Measurements from ENCODE around the gene PARD3. TPM values are rescaled to one million over a fixed set of nuclear protein-coding genes. Genes with fewer than 3 reads are reported as not detected.

PARD3 gene
- total RNA-seq, 1 experiment from 2014 or later: 24.3 TPM

- DNase-seq (ENCODE audit: low spot score): no peak
Observed at GRCh38 chr10:34135515-34135914, 679.6 kb downstream of the PARD3 start.

- DNase-seq (ENCODE audit: low spot score): no peak
Observed at GRCh38 chr10:34134602-34135001, 680.5 kb downstream of the PARD3 start.

GRCh38 chr10:34133406-34133805, 681.7 kb downstream of the PARD3 start:
- no peak for DNase-seq (ENCODE audit: low spot score)

- DNase-seq (ENCODE audit: low spot score): no peak
Observed at GRCh38 chr10:34131152-34131551, 683.9 kb downstream of the PARD3 start.

GRCh38 chr10:34127676-34128075, 687.4 kb downstream of the PARD3 start:
- DNase-seq (ENCODE audit: low spot score): no peak

DNA sequence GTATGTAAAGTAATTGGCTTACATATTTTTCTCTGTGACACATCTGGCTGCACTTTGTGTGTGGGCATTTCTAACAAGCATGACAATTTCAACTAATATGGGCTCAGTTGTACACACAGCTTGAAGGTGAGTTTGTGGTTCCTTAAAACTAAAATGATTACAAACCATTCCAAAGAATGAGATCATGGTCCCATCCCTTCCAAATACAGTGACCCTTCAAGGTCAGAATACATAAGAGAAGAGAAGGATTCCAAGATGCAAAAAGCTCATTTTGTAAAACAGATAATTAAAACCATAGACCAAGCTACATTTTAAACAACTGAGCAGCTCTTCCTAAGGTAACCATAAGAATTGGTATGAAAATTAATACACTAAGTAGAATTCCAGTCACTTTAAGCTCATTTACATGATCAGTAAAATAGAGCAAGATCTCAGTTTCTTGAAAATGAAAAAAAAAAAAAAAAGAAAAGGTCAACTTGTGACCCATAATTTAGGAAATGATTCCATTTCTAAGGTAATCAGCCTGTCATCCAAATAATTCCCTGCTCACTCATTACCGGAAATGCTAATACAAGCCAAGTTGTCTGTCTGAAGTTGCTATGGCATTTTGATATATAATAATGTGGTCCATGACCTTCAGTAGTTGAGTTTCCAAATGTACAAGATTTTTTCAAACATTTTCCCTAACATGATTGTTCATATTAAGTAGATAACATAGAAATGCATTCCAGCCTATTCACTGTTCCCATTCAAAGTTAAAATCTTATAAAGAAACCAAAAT, 688.5 kb downstream of the PARD3 start:
- no peak for DNase-seq (ENCODE audit: low spot score)

DNA sequence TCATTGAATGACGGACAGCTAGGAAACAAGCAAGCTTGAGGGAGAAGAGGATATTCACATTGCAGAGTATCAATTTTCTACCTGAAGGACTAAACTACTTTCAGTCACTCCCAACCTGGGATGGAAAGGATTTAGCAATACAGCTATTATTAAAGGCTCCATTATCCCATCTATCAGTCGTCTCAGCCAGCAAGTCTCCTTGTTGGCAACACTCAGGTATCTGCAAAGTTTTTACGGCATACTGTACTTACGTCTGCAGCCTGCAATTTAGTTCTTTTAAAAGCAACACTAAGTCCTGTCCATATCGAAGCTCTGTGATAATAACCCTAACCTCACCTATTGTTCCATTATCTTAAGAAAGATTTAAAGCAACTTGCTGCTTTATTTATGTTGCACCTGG, 689.4 kb downstream of the PARD3 start:
- no peak for DNase-seq (ENCODE audit: low spot score)

DNA sequence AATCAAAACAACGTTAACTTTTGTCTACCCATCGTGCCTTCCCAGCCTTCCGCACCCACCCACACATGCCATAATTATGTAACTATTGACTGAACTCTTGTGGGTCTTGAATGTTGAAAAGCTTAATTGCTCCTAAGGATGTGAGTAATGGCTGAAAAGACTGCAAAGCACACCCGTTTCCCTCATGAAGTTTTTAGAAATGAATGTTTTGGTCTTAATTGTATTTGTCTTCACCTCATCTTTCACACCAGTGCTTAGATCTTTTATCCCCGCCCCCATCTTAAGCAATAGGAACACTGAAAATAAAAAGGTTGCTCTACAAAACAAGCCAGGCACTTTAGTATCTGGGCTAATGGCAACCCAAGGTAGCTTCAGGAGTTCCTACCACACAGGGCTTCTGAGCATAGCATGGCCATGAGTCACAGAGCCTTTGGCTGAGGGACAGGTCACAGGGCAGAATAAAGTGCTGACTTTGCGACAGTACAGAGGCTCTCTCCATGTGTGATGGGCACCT, 690.5 kb downstream of the PARD3 start:
- peak; percentile 62 for DNase-seq (ENCODE audit: low spot score)

GRCh38 chr10:34121781-34122622, 693.1 kb downstream of the PARD3 start:
- no peak for DNase-seq (ENCODE audit: low spot score)

GRCh38 chr10:34121125-34121753, 693.9 kb downstream of the PARD3 start:
- no peak for DNase-seq (ENCODE audit: low spot score)

- DNase-seq (ENCODE audit: low spot score): no peak
Observed at GRCh38 chr10:34119456-34119855, 695.6 kb downstream of the PARD3 start.

DNA sequence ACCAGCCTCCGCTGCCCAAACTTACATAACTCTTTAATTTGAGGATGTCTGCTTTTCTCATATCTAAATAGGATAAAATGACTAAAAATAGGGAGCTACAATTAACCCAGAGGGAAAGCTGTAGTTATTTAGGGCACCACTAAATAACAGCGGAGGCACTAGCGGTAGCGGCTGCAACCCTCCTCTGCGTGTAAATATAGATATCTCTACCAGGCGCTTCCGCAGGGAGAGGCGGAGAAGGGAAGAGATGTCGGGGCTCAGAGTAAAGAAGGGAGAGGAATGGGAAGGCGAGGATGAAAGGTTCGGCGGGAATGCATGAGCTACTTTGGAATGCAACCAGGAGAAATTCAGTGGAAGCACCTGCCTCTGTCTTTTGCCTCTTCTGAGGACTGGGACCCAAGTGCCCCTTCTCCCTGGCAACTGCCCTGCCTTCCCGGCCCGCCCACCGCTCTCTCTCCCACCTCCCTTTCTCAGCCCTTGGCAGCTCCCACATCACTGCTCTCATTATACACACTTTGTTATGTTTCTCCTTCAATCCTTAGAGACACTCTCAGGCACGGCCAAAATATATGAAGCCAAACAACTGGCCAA, 698.3 kb downstream of the PARD3 start:
- DNase-seq (ENCODE audit: low spot score): no peak

GRCh38 chr10:34116220-34116641, 698.9 kb downstream of the PARD3 start:
- no peak for DNase-seq (ENCODE audit: low spot score)

DNA sequence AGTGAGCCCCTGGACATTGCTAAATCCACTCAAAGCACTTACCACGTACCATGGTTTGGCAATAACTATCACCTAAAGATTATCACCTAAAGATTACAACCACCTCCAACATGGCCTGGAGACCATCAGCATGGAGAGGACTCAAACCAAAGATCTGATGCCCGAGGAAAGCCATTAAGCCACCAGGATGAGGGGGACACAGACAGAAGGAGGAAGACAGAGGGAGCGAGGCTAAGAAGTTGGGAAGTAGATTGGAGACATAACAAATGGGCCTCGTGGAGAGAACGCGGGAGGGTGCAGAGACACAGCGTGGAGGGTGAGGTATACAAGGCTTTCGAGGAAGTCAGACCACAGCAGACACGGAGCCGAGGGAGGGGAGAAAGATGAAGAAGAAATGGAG, 700.2 kb downstream of the PARD3 start:
- DNase-seq (ENCODE audit: low spot score): no peak

- DNase-seq (ENCODE audit: low spot score): no peak
Observed at GRCh38 chr10:34113504-34114225, 701.4 kb downstream of the PARD3 start.

DNA sequence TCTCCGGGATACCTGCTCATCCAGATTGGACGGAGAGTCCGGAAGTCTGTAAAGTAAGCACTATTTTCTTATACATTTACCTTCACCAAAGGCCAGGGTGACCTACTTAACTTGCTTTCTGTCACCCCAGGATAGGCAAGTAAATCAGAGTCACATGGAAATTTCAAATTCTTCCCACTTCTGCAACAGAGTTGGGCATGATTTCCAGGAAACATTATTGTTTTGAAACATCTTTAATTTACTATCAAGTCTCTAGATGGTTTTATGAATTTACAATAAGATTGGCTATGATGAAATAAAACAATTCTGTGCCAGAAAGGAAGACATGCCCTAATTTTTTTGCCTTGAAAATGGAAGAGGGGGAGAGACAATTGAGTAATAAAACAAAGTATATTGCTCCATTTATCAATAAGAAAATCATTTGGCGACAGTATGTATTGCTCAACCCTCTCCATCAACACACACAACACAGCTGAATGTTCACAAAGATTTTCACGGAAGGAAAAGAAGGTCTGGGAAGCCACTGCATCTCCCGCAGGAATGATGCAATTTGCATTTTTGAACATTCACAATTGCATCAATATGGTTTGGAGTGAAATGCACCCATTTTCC, 702.8 kb downstream of the PARD3 start:
- no peak for DNase-seq (ENCODE audit: low spot score)

DNA sequence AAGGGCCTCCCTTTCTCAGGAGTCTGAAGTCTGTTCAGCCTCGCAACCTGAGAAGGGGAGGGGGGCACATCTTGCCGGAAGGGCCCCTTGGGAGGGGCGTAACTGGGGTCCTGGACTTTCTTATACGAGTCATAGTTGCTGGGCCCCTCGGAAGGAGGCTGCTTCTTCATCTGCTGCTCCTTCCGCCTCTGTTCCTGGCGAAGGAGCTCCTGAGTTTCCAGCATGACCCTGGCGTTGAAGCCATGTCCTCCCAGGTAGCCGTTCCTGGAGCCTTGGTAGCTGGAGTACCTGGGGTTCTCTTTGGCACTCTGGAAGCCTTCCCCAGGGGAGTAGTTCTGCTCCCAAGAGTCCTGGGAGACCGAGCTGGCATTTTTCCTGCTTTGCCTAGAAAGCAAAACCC, 703.9 kb downstream of the PARD3 start:
- no peak for DNase-seq (ENCODE audit: low spot score)

DNA sequence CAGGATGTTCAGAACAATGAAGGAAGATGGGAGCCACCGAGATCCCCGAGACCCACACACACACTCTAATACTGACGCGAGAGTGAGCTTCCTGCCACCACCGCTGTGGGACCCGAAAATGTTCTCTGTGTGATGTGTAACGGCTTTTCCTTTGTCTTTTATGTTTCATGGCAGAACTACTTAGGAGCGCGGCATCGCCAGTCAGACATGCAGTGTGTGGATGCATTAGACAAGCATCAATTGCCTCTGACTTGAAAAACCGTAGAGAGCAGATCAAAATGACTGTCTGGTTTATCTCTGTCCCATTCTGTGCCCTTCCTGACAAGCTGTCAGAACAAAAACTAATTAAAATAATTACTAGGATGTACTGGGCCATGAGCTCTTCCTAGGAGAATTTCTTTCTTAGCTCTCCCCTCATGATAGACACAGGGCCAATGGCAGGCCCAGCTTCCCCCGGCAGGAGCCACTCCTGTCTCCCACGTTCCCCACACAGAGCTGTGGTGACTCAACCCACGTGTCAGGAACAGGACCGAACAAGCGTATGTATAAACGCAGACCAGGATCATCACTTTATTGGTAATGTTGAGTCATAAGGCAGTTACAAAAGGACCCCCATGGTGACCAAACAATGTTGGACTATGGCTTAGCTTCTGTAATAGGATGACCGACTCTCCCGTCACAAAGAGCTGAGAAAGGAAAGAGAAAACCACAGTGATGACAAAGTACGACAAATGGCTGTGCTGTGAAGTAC, 705.0 kb downstream of the PARD3 start:
- no peak for DNase-seq (ENCODE audit: low spot score)

DNA sequence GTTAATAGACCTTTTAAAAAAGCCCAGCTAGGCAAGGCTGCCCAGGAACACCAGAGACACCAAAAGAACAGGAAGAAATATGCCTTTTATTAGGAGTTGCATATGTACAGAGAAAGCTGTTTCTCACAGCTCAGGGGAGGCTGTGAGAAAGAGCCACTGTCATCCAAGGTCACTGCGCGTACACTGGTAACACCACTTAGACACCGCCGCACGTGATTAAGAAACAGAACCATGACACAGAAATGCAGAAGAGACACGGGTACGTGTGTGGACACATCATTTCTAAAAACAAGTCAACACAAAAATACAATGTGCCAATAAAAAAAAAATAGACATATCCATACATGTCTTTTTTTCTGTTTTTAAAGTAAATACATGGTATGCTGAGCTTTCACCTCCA, 705.6 kb downstream of the PARD3 start:
- DNase-seq (ENCODE audit: low spot score): no peak

All from HT-29 (cell line).